ENCODE data around the gene LY9.
"Not testable (repeated sequence)": the region's sequence is repeated elsewhere in the genome, so short reads cannot be mapped to it uniquely, and the experiment has no call there.

Gene LY9

GRCh38 chr1:160774886-160775719 is 20.9 kb upstream of the LY9 start:
- no peak for DNase-seq (ENCODE audit: low spot score)

GRCh38 chr1:160776178-160776577 is 19.8 kb upstream of the LY9 start:
- no peak for DNase-seq (ENCODE audit: low spot score)

DNA sequence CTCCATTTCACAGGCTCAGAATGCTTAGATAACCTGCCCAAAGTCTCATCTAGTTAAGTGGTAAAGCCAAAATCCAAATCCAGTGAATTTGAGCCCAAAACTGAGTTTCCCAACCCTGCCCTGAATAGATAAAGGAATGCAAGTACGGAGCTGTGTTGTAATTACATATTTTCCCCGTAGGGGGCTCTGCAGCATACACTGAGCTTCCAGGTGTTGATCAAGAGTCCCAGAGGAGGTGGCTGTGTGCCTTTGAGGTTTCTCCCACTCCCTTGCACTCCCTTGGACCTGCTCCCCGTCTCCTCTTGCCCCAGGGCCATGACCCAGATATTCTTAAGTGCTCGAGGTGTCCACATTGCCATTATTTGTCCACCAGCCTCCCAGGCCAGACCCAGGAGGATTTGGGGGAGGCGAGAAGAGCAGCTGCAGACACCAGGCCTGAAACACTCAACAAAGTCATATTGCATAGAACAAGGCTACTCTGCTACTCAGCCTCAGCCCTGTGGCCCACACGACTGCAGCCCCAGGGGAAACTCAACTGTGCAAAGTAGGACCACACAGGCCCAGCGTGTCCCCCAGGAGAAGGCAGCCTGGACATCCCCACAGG is 18.4 kb upstream of the LY9 start:
- peak; percentile 74 for DNase-seq (ENCODE audit: low spot score)

DNA sequence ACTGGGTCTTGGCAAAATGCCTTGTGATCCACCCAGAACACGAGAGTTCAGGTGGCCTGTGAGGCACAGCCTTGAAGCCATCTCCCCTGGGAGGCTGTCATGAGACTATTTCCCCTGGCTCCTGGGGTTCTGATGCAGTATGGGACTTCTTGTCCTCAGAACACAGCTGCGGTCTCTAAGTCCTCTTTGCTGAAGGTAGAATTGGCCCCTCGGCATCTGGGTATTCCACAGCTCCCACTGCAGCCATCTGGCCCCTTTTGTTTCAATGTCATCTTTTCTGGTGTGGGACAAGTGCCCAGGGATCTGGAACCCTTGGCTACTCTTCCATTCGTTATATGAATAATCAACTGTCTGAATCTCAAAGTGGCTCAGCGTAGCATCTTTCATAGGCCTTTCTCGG is 17.0 kb upstream of the LY9 start:
- no peak for DNase-seq (ENCODE audit: low spot score)

DNA sequence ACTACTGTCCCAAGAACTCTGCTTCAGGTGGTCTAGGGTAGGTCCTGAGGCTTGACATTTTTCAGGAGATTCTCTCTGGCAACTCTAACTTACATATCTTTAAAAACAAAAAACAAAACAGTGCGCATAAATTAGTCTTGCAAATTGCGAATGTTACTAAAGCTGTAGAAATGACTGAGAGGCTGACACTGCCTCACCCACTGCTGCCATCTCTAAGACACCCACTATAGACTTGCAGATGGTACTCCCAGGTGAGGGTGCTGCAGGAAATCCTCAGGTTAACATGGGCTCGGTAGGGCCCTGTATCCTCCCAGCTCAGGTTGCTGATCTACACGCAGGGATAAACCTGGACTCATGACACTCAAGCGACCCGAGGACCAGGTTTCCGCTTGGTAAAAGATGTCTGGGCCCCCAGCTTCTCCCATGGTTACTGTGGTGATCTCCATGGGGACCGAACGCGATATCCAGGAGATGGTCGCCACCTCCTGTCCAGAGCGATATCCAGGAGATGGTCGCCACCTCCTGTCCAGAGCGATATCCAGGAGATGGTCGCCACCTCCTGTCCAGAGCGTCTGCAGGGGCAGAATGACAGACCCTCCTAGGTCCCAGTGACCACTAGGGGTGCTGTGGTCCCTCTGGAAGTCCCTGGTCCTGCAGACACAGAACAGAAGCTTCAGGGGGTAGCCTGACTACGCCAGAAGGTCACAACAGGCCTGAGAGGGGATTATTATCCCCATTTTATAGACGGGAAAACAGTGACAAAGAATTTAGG is 16.2 kb upstream of the LY9 start:
- DNase-seq (ENCODE audit: low spot score) = peak; percentile 40

- no peak for DNase-seq (ENCODE audit: low spot score)
Measured at GRCh38 chr1:160780398-160780755, 15.6 kb upstream of the LY9 start.

DNA sequence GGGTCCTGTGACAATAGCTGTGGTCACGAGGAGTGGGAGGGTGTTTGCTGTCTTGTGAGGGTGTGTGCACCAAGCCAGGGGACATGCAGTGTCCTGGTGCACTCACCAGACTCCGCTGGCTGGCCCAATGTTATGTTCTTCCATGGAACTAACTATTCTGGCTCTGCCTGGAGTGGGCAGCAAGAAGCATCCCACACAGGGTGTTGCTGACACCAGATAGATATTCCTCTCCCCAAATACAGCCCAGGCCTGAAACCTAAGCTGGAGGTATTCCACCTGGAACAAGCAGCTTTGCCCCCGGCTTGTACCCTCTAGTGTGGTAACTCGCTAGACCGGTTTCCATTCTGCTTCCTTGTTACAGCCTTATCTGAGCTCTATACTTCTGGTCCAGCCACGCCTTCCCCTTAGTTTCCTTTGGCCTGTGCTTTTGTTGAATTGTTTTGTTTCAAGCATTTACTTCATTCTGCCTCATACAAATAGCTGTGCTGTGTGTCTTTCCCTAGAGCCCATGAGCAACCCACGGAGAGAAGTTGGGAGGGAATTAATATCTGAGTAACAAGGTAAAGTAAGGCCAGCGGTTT is 14.7 kb upstream of the LY9 start:
- no peak for DNase-seq (ENCODE audit: low spot score)

DNA sequence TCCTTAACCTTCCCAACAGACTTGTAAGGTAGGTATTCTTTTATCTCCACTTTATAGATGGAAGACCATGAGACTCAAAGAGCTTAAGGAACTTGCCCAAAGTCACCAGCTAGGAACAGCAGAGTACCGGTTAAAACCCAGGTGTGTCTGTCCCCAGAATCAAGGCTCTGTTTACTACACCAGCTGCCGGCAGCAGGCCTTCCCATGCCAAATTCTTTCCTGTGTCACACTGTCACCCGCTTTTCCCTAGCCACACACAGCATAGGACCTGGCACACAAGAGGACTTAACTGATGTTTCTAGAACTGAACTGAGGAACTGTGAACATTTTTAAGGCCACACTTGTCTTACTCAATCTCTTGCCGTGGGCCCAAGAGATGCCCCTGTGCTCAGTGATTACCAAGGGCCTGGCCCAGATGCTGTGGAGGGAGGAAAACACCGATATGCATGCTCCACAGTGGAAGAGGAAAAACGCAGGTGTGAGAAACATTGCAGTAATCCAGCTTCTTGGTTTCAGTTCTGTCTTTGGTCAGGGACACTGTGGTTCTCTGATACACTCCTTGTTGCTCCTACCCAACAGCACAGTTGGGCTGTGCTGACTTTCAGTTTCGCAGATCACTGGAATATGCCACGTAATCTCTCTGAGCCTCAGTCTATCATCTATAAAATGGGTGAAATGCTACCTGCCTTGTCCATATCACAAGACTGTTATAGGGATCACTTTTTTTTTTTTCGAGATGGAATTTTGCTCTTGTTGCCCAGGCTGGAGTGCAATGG is 13.9 kb upstream of the LY9 start:
- DNase-seq (ENCODE audit: low spot score) = peak; percentile 42

GRCh38 chr1:160782988-160783765 is 12.8 kb upstream of the LY9 start:
- DNase-seq (ENCODE audit: low spot score) = not testable (repeated sequence)

DNA sequence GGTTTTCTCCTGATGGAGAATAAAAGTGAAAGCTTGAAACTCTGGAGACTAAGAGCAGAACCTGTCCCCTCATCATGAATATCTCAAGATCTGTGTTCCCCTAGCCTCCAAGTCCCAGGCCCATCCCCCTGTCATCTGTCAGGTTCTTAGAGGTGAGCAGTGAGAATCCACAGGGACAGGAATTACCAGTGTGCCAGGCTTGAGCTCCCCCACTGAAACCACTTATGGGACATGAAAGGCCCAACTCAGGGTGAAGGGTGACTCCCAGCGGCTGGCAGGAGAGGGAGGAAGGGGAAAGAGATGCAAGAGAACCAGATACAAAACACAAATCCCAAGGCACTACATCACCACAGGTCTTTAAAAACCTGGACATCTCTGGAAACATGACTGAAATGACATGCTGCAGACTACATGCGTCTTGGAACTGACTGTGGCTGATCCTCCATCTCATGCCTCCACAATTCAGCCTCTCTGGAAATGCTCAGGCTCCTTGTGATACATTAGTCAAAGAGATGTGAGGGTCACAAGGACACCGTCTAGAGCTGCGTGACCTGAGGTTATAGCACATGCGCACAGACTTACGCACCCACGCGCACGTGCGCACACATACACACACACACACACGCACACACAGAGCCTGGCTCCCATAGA is 6.8 kb upstream of the LY9 start:
- no peak for DNase-seq (ENCODE audit: low spot score)

- no peak for DNase-seq (ENCODE audit: low spot score)
Measured at GRCh38 chr1:160789702-160790611, 6.0 kb upstream of the LY9 start.

GRCh38 chr1:160794376-160794775 is 1.6 kb upstream of the LY9 start:
- DNase-seq (ENCODE audit: low spot score) = no peak

DNA sequence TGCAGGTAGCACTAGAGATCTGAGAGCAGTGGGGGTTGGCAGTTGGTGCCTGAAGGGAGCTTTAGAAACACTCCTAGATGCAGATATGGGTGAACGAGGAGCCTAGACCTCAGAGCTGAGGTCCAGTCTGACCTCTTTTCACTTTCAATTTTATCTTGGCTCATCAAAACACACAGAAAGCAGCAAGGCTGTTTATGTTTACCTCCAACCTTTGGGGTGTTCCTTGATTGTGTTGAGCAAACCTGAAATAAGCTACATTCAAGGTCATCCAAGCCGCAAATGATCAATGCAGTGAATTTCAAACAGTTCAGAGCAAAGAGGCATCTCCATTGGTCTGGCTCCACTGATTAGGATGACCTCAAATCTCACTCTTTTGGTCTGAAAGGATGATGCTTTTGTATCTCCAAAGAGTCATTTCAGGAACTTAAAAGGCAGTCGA is 1.3 kb downstream of the LY9 start:
- DNase-seq (ENCODE audit: low spot score) = no peak

DNA sequence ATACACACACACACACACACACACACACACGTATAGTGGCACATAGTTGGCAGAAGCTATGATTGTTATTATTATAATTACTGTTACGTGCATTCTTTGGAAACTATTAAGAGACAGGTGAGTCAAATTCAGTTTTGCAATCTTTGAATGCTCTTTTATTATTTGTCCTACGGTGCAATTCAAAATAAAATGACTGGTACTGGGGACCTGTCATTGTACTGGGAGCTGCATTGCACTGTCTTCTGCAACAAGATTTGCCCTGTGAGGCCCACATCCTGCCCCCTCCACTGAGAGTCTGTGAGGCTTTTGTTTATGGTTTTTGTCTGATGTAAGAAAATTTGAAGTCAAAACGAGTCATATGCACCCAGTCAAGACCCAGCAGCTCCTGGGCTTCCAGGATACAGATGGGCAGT is 1.9 kb downstream of the LY9 start:
- DNase-seq (ENCODE audit: low spot score) = peak; percentile 77

DNA sequence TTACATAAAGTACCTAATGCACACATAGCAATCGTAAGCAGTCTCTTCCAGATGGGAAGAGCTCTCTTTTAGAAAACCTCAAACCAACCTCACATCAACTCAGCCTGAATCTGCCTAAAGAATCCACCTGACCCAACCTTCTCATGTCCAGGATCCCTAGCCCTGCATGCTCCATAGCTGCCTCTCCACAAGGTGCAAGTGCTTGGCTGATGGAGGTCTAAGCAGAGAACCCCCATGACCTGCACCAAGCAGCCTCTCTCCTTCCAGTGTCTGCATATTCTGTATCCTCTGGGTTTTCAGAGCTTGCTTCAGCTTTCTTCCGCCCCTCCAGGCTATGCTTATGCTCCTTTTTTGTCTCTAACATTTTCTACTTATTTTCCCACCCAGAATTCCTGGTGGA is 2.5 kb downstream of the LY9 start:
- no peak for DNase-seq (ENCODE audit: low spot score)

GRCh38 chr1:160799641-160800040 is 3.7 kb downstream of the LY9 start:
- DNase-seq (ENCODE audit: low spot score) = no peak

- DNase-seq (ENCODE audit: low spot score) = no peak
Measured at GRCh38 chr1:160800142-160800541, 4.2 kb downstream of the LY9 start.

DNA sequence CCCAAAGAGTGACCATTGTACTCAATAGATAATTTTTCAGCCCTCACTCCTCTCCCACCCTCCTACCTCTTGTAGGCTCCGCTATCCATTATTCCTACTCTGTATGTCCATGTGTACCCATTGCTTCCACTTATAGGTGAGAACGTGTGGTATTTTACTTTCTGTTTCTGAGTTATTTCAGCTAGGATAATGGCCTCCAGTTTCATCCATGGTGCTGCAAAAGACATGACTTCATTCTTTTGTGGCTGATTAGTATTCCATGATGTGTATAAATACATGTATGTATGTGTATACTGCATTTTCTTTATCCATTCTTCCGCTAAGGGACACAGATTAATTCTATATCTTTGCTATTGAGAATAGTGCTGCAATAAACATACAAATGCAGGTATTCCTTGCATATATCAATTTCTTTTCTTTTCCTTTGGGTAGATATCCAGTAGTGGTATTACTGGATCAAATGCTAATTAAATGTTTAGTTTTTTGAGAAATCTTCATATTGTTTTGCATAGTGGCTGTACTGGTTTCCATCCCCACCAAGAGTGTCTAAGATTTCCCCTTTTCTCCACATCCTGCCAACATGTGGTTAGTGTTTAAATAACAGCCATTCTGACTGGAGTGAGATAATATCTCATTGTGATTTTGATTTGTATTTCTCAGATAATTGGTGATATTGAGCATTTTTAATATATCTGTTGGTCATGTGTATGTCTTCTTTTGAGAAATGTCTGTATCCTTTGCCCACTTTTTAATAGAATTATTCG is 4.9 kb downstream of the LY9 start:
- peak; percentile 55 for DNase-seq (ENCODE audit: low spot score)

Data from CD4-positive, alpha-beta T cell treated with Interleukin-2 at 100 ng/mL for 4 hours (primary cell).